Central memory CD4-positive, alpha-beta T cell (primary cell): ENCODE results near the gene CIAO3.
A peak's percentile ranks its signal among the peaks of the same experiment; 100 is the strongest.
"Not testable (repeated sequence)": the region's sequence is repeated elsewhere in the genome, so short reads cannot be mapped to it uniquely, and the experiment has no call there.

Experiments
- DNase-seq: peaks from one replicate; pipeline ENCODE4 v3.0.0; 2022

CIAO3 gene

GRCh38 chr16:708959-709358 is 31.8 kb downstream of the CIAO3 start:
- no peak for DNase-seq

DNA sequence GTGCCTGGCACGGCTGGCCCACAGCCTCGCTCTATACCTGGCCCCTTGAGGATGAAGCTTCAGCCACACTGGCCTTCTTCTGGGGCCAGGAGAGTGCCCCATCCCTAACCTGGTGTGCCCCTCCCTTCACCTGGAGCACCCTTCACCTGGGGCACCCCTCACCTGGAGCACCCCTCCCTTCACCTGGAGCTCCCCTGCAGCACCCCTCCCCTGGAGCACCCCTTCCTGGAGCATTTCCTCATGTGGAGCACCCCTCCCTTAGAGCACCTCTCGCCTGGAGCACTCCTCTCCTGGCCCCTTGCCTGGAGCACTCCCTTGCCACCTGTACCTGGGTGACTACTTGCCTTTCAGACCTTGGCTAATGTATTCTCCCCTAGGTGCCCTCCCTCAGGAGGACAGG is 32.8 kb downstream of the CIAO3 start:
- DNase-seq = no peak

GRCh38 chr16:707062-707538 is 33.7 kb downstream of the CIAO3 start:
- DNase-seq = no peak

DNA sequence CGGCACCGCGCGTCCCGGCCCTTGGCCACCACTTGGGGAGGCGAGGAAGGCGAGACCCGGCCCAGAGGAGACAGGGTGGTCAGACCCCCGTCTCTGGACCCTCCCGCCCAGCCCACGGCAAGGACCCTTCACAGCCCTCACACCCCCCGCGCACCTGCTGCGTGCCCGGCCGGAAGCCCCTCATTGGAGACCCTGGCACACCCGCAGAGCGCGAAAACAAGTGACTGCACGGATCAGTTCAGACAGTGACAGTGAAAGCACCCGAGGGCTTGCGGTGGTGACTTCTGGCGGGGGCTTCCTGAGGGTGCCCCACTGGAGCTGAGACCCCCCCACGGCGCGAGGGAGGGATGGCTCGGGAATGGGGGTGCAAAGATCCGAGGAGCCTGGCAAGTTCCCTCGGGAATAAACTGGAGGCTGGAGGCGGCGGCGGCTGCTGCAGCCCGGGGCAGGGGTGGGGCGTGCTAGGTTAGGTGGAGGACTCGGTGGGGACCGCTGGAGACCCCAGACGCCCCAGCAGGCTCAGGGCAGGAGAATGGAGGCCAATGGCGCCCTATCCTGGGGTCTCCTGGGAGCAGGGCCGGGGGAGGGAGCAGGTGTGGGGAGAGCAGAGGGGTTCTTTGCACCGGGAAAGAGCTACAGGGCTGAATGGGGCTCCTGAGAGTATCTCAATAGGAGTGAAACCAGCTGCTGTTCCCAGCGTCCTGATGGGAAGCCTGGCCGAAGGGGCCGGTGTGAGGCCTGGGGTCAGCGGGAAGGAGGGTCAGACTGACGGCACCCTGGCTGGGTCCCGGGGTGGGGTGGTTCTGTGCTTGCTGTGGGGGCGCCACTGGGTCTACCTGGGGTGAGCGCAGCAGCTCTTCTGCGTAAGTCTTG is 34.4 kb downstream of the CIAO3 start:
- no peak for DNase-seq

DNA sequence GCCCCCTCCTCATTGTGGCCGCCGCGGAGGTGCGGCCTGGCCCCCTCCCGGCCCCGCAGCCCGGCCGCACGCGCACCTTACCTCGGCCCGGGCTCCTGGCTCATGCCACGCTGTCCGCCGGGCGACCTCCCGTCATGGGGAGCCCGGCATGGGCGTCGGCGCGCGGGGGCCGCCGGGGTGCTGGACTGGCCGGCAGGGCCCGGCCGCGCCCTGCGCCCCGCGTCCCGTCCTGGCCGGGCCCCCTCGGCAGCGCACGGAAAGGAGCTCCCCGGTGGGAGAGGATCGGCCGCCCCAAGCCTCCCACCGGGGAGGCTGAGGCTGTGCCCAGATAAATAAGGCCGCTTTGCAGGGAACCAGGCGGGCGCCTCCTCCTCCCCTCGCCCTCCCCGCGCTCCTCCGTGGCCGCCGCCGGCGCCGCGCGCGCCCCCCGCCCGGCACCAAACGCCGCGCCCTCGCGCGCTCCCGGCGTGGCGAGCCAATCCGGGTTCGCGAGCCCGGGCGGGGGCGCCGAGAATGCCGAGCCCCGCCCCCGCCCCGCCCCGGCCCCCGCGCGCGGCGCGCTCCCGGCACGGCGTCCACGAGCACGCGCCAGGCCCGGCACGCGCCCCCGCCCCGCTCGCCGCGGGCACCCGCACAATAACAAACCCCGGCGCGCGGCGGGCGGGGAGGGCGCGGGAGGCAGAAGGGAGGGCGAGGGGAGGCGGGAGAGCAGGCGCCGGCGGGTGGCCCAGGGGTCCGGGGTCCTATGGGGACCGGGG is 35.2 kb downstream of the CIAO3 start, which contains the start of gene FBXL16:
Gene FBXL16, minus strand, starts transcription at position 371 of the 758 bp plus-strand sequence. CDS start 8,396 bp downstream, outside the sequence.
- DNase-seq = no peak

GRCh38 chr16:704552-705380 is 36.0 kb downstream of the CIAO3 start:
- DNase-seq = no peak

GRCh38 chr16:704047-704446 is 36.8 kb downstream of the CIAO3 start:
- no peak for DNase-seq

- no peak for DNase-seq
These were observed 37.4 kb downstream of the CIAO3 start for GRCh38 chr16:703406-703805.

GRCh38 chr16:702341-702740 is 38.5 kb downstream of the CIAO3 start:
- no peak for DNase-seq

DNA sequence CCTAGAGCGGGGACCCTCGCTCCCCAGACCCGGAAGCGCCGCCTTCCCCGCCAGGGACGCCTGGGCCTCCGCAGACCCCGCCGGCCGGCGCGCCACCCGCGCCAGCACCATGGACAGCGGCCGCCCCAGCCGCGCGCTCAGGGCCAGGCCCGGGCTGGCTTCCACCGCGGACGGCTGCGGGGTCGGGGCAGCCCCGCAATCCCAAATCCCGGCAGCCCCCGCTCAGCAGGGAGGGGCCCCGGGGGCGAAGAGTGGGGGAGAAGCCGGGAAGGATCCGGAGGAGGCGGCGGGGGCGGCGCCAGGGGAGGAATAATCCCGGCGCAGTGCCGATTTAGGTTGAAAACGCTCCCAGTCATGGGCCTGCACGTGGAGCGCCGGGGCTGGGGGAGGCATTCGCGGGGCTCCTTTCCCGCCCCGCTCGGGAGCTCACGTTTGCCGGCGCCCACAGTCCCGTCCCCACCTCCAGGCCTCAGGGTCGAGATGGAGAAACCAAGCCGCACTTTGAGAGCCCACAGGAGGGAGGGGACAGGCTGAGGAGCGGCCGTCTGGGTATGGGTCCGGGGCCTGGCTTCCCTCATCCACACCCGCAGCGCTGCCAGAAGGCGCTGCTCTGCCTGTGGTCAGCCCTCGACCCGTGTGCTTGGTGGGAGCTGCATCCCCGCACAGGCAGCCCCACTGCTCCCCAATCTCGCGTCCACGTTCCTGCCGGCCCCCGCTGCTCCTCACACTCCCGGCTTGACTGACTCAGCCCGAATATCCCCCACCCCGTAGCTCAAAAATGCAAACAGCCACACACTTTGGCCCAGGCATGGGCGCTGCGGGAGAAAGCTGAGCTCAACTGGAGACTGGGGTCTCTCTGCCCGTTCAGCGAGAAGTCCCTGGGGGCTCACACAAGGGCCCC is 39.9 kb downstream of the CIAO3 start:
- peak; percentile 50 for DNase-seq

DNA sequence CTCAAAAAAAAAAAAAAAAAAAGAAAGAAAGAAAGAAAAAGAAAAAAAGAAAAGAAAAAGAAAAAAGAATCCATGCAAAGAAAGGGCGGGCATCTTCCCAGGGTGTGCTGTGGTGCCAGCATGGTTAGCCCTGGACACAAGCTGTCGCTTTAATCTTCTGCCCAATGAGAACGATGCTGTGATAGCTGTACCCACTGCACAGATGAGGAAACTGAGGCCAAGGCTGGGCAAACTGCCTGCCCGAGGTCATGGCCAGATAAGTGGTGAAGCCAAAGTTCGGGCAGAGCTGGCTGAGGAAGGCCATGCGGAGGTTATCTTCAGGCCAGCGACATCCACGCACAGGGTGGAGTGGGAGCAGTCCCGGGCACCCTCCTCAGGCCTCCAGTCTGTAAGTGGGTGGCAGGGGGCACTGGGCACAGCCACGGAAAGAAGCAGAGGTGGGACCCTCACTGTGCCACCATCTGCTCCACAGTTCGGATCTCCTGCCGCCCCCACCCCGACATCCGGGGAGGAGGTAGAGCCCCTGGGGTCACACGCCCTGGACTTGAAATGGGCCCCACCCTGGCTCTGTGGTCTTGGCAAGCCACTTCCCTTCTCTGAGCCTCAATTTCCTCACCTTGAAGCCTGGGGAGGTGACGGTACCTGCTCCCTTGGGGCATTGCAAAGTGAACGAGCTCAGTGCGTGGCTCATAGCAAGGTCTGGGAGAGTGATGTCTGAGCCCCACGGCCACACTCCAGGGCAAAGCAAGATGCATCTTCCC is 41.7 kb downstream of the CIAO3 start:
- peak; percentile 45 for DNase-seq

- peak; percentile 71 for DNase-seq
These were observed 45.3 kb downstream of the CIAO3 start for GRCh38 chr16:695355-696089.

DNA sequence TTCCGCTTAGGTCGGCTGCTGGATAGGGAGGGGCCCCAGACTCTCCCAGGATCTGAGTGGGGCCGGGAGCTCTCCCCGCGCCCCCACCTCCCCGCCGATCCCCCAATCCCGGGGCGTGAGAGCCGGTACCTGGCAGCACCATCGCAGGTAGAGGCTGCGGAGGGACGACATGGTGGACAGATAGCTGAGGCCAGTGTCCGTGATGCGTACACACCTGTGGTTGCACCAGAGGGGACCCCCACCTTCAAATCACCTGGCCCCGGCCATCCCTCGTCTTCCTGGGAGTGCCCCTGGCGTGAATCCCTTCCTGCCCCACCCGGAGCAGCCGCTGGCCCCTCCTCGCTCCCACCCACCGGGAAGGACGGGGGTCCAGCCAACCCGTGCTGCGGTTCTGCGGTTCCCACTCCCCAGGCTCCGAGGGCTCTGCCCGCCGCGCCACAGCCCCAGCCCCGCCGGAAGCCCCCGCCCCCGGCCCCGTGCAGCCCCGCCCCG is 45.9 kb downstream of the CIAO3 start:
- no peak for DNase-seq

GRCh38 chr16:694187-694862 is 46.5 kb downstream of the CIAO3 start:
- no peak for DNase-seq

DNA sequence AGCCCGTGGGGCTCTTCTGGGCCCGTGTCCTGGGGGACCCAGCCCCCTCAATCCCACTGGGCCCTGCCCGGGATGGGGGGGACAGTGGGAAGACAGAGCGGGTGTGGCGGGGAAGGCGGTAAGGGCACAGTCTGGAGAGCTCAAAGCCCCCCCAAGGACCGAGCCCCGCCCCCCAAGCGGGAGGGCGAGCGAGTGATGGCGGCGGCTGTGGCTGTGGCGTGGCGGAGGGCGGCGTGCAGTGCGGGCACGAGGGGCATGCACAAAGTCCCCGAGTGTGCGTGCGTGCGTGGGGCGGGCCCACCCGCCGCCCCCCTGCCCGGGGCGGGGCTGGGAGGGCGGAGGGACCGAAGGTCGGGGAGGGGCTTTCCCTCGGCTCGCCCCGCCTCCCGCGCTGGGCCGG is 47.0 kb downstream of the CIAO3 start:
- no peak for DNase-seq

DNA sequence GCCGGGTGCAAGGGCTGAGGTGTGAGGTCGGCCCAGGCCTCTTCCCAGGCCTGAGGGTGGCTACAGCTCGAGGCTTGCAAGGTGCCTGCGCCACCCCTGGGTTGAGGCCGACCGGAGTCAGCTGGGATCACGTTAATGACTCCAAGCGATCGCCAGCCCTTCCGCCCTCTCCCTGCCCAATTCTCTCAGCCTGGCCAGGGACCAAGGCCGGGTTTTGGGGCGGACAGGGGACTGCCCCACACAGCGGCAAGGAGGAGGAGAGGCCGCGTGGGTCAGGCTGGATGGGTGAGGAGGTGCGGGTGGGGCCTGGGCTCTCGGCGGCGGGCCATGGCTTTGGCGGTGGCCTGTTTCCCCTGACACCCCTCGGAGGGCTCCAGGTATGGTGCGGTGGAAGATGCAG is 47.4 kb downstream of the CIAO3 start:
- DNase-seq = no peak

GRCh38 chr16:692356-693108 is 48.3 kb downstream of the CIAO3 start:
- DNase-seq = no peak

GRCh38 chr16:691242-691641 is 49.6 kb downstream of the CIAO3 start:
- DNase-seq = not testable (repeated sequence)
